Upper lobe of left lung (tissue), 4 donors: ENCODE results near the gene PTK6.

Experiments
- EP300 ChIP-seq, 4 donors: sonication (generic); formaldehyde crosslinking; IDR thresholded peaks; one replicate each; pipeline ENCODE4 v1.5.1; 2017; ENCODE audit warnings: antibody characterized with exemption in 4 of 4, control low read depth in 2 of 4
- POLR2A ChIP-seq, 4 donors: fragments of 450-650 bp; IDR thresholded peaks; one replicate each; pipeline ENCODE4 v1.5.1; 2016 to 2017; ENCODE audit warnings: antibody characterized with exemption in 4 of 4, mild to moderate bottlenecking in 2 of 4
- POLR2AphosphoS5 ChIP-seq, 2 donors: sonication (generic); formaldehyde crosslinking; IDR thresholded peaks; one replicate each; pipeline ENCODE4 v1.5.1; 2017; ENCODE audit warnings: antibody characterized with exemption in 2 of 2
- TF ChIP-seq, protein P1 (sequence below), 6 experiments: fragments of 450-650 bp in 4 of 6; fragments of 200-600 bp in 2 of 6; sonication (generic) in 2 of 6; IDR thresholded peaks; one replicate each; pipeline ENCODE4 v1.5.1; 2016 to 2019; ENCODE audit warnings: antibody characterized with exemption in 6 of 6

DNA sequence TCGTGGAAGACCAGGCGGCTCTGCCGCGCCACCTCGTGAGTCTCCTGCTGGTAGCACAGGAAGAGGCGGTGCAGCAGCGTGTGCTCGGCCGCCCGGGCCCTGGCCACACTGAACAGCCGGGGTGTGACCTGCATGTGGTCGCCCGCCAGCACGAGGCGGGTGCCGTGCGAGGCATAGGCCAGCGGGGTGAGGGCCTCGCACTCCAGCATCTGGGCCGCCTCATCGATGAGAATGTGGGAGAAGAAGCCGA lies 29.9 kb upstream of the PTK6 start:
- TF ChIP-seq, protein P1, sequence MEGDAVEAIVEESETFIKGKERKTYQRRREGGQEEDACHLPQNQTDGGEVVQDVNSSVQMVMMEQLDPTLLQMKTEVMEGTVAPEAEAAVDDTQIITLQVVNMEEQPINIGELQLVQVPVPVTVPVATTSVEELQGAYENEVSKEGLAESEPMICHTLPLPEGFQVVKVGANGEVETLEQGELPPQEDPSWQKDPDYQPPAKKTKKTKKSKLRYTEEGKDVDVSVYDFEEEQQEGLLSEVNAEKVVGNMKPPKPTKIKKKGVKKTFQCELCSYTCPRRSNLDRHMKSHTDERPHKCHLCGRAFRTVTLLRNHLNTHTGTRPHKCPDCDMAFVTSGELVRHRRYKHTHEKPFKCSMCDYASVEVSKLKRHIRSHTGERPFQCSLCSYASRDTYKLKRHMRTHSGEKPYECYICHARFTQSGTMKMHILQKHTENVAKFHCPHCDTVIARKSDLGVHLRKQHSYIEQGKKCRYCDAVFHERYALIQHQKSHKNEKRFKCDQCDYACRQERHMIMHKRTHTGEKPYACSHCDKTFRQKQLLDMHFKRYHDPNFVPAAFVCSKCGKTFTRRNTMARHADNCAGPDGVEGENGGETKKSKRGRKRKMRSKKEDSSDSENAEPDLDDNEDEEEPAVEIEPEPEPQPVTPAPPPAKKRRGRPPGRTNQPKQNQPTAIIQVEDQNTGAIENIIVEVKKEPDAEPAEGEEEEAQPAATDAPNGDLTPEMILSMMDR (IDR thresholded peaks at IDR 0.05), result no peak
- no peak for TF ChIP-seq EP300 (IDR thresholded peaks at IDR 0.05)
- no peak for TF ChIP-seq POLR2AphosphoS5 (IDR thresholded peaks at IDR 0.05)
- TF ChIP-seq POLR2A (IDR thresholded peaks at IDR 0.05), result no peak
